ENCODE measurements around the gene SEMA6D. TPM values are rescaled to one million over a fixed set of nuclear protein-coding genes. Genes with fewer than 3 reads are reported as not detected.
A peak's percentile ranks its signal among the peaks of the same experiment; 100 is the strongest.

The SEMA6D gene
- polyA plus RNA-seq, 1 of the 3 experiments (the other 2 are of a cell fraction): 0.30 TPM

- Histone ChIP-seq H2AFZ (ENCODE audit: low read depth) (no peak overlapping the region), H3K9me3 (no peaks in the 10 kb centered on the region), H4K20me1 (ENCODE audit: insufficient read depth) (no peaks in the 10 kb centered on the region), H3K79me2 (ENCODE audit: insufficient read depth) (no peaks in the 10 kb centered on the region), H3F3A (replicated peaks; ENCODE audit: insufficient read depth) (peaks cover 2% of the 10 kb centered on the region), H3K9ac (no peak overlapping the region), H3K27ac (ENCODE audit: low read depth in 2 of 2, low read length in 1 of 2) (no peak overlapping the region; a peak in 1 of 4 replicates), H3K4me2 (no peak overlapping the region), H3K36me3 (replicated peaks in 1 of 2; ENCODE audit: control insufficient read depth in 1 of 2, insufficient read depth in 2 of 2, low read length in 1 of 2) (no peaks in the 10 kb centered on the region), H3K27me3 (ENCODE audit: insufficient read depth) (no peaks in the 10 kb centered on the region), H3K9me2 (no peaks in the 10 kb centered on the region), H3K4me1 (ENCODE audit: control insufficient read depth in 1 of 2, insufficient read depth in 2 of 2, low read depth in 1 of 2, low read length in 1 of 2) (peaks cover 0 to 15% of the 10 kb centered on the region in 2 experiments; a peak in 2 of 4 replicates), H3K4me3 (ENCODE audit: low read depth in 2 of 2, low read length in 1 of 2) (no peak overlapping the region)
- ChIA-PET CTCF (interaction anchor here (1.0 kb wide), 1 partner anchor 28 kb away, joined by 4 read pairs; no protein-coding TSS in a partner anchor), POLR2A (no interaction called here)
- TF ChIP-seq EZH2phosphoT487 (IDR thresholded peaks at IDR 0.05; ENCODE audit: borderline replicate concordance, low read depth): no peak
- no peak for TF ChIP-seq FOSL2 (IDR thresholded peaks at IDR 0.05; ENCODE audit: borderline replicate concordance, low read depth)
- no peak for TF ChIP-seq RFX5 (IDR thresholded peaks at IDR 0.05; ENCODE audit: low read length)
- TF ChIP-seq EP300 (IDR thresholded peaks at IDR 0.05; ENCODE audit: borderline replicate concordance in 1 of 2, low read depth in 1 of 2, low read length in 1 of 2): peak in 1 of 2 experiments; percentile 93; a peak in 2 of 4 replicates
- peak; percentile 36; the same call in 1 of the 2 replicates for TF ChIP-seq MXI1 (IDR thresholded peaks at IDR 0.05; ENCODE audit: low read depth, low read length)
- TF ChIP-seq, protein P1, sequence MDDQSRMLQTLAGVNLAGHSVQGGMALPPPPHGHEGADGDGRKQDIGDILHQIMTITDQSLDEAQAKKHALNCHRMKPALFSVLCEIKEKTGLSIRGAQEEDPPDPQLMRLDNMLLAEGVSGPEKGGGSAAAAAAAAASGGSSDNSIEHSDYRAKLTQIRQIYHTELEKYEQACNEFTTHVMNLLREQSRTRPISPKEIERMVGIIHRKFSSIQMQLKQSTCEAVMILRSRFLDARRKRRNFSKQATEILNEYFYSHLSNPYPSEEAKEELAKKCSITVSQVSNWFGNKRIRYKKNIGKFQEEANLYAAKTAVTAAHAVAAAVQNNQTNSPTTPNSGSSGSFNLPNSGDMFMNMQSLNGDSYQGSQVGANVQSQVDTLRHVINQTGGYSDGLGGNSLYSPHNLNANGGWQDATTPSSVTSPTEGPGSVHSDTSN (IDR thresholded peaks at IDR 0.05): no peak
- TF ChIP-seq CHD2 (IDR thresholded peaks at IDR 0.05; ENCODE audit: low read length, partially characterized antibody): peak; percentile 53
- peak; percentile 67; the same call in 1 of the 2 replicates for TF ChIP-seq RCOR1 (IDR thresholded peaks at IDR 0.05; ENCODE audit: low read length)
- TF ChIP-seq GATA2 (CRISPR knock-in tag; IDR thresholded peaks at IDR 0.05): peak; percentile 87
- DNase-seq: peak; percentile 50
- WGBS (ENCODE audit: low lambda C conversion rate): 0% methylated on average over 2 of the region's 2 CpGs
Measured at GRCh38 chr15:47806008-47806407, 88.7 kb downstream of the SEMA6D start.

- Histone ChIP-seq H2AFZ (ENCODE audit: low read depth) (no peak overlapping the region), H3K9ac (no peak overlapping the region), H3F3A (replicated peaks; ENCODE audit: insufficient read depth) (peaks cover 2% of the 10 kb centered on the region), H3K4me1 (ENCODE audit: control insufficient read depth in 1 of 2, insufficient read depth in 2 of 2, low read depth in 1 of 2, low read length in 1 of 2) (peaks cover 0 to 5% of the 10 kb centered on the region in 2 experiments; a peak in 2 of 4 replicates), H3K9me3 (no peaks in the 10 kb centered on the region), H3K79me2 (ENCODE audit: insufficient read depth) (no peaks in the 10 kb centered on the region), H3K27ac (ENCODE audit: low read depth in 2 of 2, low read length in 1 of 2) (no peak overlapping the region), H3K9me2 (no peaks in the 10 kb centered on the region), H3K36me3 (replicated peaks in 1 of 2; ENCODE audit: control insufficient read depth in 1 of 2, insufficient read depth in 2 of 2, low read length in 1 of 2) (no peaks in the 10 kb centered on the region), H3K4me3 (ENCODE audit: low read depth in 2 of 2, low read length in 1 of 2) (no peak overlapping the region), H3K4me2 (no peak overlapping the region), H3K27me3 (ENCODE audit: insufficient read depth) (no peaks in the 10 kb centered on the region), H4K20me1 (ENCODE audit: insufficient read depth) (no peaks in the 10 kb centered on the region)
- CTCF ChIA-PET: interaction anchor here (1.2 kb wide), 1 partner anchor 470 kb away, joined by 3 read pairs; no protein-coding TSS in a partner anchor
- 9% methylated on average over 1 of the region's 1 CpG for WGBS (ENCODE audit: low lambda C conversion rate)
- DNase-seq: no peak
- POLR2A ChIA-PET: no interaction called here
- TF ChIP-seq SIN3A (IDR thresholded peaks at IDR 0.05; ENCODE audit: borderline replicate concordance, low read depth, low read length): no peak
- TF ChIP-seq USF1 (IDR thresholded peaks at IDR 0.05; ENCODE audit: borderline replicate concordance, low read depth): no peak
- TF ChIP-seq YY1 (IDR thresholded peaks at IDR 0.05; ENCODE audit: low read depth): no peak
- no peak for TF ChIP-seq FOXJ3 (CRISPR knock-in tag; IDR thresholded peaks at IDR 0.05)
- no peak for TF ChIP-seq GATA2 (CRISPR knock-in tag; IDR thresholded peaks at IDR 0.05)
- no peak for TF ChIP-seq MXI1 (IDR thresholded peaks at IDR 0.05; ENCODE audit: low read depth, low read length)
- TF ChIP-seq NRF1 (IDR thresholded peaks at IDR 0.05; ENCODE audit: low read depth, low read length): no peak
- TF ChIP-seq ELF1 (IDR thresholded peaks at IDR 0.05): no peak
- TF ChIP-seq MAX (IDR thresholded peaks at IDR 0.05; ENCODE audit: low read depth): no peak
- TF ChIP-seq, protein P2, sequence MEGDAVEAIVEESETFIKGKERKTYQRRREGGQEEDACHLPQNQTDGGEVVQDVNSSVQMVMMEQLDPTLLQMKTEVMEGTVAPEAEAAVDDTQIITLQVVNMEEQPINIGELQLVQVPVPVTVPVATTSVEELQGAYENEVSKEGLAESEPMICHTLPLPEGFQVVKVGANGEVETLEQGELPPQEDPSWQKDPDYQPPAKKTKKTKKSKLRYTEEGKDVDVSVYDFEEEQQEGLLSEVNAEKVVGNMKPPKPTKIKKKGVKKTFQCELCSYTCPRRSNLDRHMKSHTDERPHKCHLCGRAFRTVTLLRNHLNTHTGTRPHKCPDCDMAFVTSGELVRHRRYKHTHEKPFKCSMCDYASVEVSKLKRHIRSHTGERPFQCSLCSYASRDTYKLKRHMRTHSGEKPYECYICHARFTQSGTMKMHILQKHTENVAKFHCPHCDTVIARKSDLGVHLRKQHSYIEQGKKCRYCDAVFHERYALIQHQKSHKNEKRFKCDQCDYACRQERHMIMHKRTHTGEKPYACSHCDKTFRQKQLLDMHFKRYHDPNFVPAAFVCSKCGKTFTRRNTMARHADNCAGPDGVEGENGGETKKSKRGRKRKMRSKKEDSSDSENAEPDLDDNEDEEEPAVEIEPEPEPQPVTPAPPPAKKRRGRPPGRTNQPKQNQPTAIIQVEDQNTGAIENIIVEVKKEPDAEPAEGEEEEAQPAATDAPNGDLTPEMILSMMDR (IDR thresholded peaks at IDR 0.05): no peak
- TF ChIP-seq FOXM1 (IDR thresholded peaks at IDR 0.05; ENCODE audit: low read depth): no peak
- TF ChIP-seq EZH2phosphoT487 (IDR thresholded peaks at IDR 0.05; ENCODE audit: borderline replicate concordance, low read depth): no peak
- no peak for TF ChIP-seq RAD21 (IDR thresholded peaks at IDR 0.05; ENCODE audit: low read length)
- TF ChIP-seq TAF1 (IDR thresholded peaks at IDR 0.05; ENCODE audit: borderline replicate concordance, low read depth, low read length): no peak
- no peak for TF ChIP-seq REST (IDR thresholded peaks at IDR 0.05; ENCODE audit: low read depth, low read length)
Measured at GRCh38 chr15:47811172-47811571, 93.9 kb downstream of the SEMA6D start.

All from SK-N-SH (cell line).